NB4 (cell line): ENCODE results near the gene PPL.

Experiments used
- POLR2A ChIP-seq: IDR thresholded peaks from 2 replicates; pipeline ENCODE4 v1.6.1; 2011; ENCODE audit warnings: mild to moderate bottlenecking; ENCODE audit not compliant: insufficient read length; ENCODE audit errors: extremely low read depth
- TF ChIP-seq, protein P1 (sequence below): IDR thresholded peaks from one replicate; pipeline ENCODE4 v1.5.1; 2012; ENCODE audit warnings: low read depth, low read length
- TF ChIP-seq, protein P2 (sequence below): IDR thresholded peaks from 2 replicates; pipeline ENCODE4 v1.6.1; 2011; ENCODE audit warnings: low read depth, low read length

DNA sequence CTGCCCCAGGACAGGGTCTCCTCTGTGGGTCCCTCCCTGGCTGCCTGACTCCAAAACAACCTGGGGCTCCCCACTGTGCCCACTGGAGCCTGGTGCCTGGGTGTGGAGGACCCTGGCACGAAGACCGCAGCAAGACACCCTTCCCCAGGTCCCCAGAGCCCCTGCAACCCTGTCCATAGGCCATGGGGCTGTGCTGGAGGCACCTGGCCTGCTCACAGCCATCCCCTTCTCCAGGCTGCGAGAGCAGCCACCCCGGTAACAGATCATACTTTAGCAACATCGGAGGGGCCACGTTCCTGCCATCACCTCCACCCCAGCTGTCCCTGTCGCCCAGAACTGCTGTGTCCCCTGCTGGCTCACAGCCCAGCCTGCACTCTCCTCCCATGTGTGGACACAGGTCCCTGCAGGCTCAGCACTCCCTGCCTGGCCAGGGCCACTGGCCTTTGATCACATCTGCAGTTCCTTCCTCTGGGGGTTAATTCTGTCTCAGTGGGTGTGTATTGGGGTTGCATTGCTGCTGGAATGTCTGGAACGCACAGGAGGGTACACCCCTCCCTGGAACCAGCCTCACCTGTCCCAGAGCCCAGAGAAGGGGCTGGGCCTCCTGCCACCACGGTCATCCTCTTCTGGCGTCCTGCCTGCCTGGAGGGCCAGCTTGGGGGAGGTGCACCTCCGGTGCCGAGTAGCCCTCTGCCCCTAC lies 12.2 kb downstream of the PPL start:
- TF ChIP-seq, protein P1, sequence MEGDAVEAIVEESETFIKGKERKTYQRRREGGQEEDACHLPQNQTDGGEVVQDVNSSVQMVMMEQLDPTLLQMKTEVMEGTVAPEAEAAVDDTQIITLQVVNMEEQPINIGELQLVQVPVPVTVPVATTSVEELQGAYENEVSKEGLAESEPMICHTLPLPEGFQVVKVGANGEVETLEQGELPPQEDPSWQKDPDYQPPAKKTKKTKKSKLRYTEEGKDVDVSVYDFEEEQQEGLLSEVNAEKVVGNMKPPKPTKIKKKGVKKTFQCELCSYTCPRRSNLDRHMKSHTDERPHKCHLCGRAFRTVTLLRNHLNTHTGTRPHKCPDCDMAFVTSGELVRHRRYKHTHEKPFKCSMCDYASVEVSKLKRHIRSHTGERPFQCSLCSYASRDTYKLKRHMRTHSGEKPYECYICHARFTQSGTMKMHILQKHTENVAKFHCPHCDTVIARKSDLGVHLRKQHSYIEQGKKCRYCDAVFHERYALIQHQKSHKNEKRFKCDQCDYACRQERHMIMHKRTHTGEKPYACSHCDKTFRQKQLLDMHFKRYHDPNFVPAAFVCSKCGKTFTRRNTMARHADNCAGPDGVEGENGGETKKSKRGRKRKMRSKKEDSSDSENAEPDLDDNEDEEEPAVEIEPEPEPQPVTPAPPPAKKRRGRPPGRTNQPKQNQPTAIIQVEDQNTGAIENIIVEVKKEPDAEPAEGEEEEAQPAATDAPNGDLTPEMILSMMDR, result no peak
- TF ChIP-seq, protein P2, sequence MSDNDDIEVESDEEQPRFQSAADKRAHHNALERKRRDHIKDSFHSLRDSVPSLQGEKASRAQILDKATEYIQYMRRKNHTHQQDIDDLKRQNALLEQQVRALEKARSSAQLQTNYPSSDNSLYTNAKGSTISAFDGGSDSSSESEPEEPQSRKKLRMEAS, result no peak
- no peak for TF ChIP-seq POLR2A
